Measurements from ENCODE around the gene CTDSPL.

Gene CTDSPL

GRCh38 chr3:37916685-37917084 is 55.0 kb downstream of the CTDSPL start:
- no peak for DNase-seq (ENCODE audit: low read depth in 2 of 2)

DNA sequence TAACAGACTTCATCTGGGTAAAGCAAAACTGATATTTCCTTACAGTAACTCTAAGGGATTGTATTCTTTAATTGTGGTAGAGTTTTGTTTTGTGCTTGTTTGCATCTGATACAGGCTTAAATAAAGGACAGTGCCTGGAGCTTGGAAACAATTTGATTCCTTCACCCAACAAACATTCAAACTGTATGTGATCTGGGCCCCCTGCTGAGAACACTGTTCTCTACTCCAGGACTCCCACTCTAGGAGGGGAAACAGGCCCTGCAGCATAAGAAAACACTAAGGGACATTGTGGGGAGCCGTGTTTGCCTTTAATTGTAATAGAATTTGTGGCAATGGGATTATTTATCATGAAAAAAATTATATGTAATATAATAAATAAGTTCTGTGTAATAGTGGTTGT is 56.9 kb downstream of the CTDSPL start:
- DNase-seq (ENCODE audit: low read depth in 2 of 2): no peak

DNA sequence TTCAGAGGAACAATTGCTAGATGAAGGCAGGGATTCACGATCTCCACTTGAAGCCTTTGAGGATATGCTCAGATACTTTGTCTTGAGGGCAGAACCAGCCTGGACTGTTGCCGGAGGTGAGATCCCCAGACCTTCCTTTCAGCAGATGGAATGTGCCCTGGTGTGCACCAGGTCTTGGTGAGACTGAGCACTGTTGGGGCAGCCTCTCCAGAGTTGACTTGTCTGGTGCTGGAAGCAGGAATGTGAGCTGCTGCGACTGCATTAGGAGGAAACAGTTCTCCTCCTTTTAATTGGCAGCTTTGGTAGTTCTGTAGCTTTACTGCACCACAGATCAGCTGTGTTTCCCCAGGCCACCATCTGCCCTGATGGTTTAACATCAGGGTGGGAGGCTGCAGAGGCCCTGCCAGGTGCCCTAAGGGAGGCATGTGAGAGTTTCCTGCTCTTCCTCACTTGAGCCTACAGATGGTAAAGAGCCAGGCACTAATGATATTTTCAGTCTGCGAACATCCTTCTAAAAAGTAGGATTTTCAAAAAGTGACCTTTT is 58.5 kb downstream of the CTDSPL start:
- no peak for DNase-seq (ENCODE audit: low read depth in 2 of 2)

DNA sequence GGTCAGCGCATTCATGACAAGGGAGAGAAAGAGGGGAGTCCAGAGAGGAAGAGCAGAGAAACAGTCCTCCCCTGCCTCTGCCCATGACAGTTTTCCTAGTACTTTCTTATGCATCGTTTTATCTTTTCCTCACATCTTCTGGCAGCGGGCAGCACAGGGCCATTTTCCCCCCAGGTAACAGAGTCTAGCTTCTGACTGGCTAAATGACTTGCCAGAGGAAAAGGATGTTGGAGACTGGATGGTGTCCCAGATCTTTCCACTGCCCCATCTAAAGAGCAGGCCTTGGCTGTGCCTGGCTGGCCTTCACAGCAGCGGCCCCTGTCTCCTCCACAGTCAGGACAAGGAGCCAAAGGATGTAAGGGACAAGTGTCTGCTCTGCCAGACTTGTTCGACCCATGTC is 59.3 kb downstream of the CTDSPL start:
- no peak for DNase-seq (ENCODE audit: low read depth in 2 of 2)

DNA sequence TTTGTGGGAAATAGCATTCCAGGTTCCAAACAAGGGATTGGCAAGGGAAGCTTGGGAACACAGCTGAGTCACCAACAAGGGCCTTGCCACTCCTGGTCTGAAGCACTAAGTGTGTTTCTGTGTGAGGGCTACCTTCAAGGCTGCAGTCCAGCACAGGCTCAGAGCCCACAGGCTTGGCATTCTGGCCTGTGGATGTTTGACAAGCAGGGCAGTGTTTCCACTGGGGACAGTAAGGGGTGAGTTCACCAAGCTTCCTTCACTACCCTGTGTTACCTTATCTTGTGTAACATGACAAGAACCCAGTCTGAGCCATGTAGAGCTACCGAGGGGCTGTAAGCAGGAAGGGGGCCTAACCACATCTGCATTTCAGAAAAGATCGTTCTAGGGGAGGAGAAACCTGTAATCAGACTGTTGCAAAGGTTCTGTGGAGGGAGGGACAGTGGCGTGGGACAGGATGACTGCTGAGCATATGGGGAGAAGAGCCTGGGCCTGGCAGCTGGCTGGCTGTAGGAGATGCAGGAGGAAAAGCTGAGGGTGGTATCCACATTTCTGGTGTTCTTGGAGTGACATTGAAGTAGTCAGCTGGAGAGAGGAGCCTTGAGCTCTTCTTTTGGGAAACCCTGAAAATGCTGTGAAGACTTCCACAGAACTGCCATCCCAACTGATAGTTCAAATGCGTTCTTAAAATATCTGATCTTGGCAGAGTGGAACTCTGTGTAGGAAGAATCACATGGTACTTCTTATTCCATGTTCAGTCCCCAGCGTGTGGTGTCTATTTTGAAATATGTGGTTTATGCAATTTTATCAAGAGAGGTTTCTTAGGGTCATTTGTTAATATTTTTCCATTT is 61.3 kb downstream of the CTDSPL start:
- DNase-seq (ENCODE audit: low read depth in 2 of 2): no peak

GRCh38 chr3:37923569-37924040 is 61.9 kb downstream of the CTDSPL start:
- no peak for DNase-seq (ENCODE audit: low read depth in 2 of 2)

- no peak for DNase-seq (ENCODE audit: low read depth in 2 of 2)
Observed at GRCh38 chr3:37924453-37924852, 62.8 kb downstream of the CTDSPL start.

DNA sequence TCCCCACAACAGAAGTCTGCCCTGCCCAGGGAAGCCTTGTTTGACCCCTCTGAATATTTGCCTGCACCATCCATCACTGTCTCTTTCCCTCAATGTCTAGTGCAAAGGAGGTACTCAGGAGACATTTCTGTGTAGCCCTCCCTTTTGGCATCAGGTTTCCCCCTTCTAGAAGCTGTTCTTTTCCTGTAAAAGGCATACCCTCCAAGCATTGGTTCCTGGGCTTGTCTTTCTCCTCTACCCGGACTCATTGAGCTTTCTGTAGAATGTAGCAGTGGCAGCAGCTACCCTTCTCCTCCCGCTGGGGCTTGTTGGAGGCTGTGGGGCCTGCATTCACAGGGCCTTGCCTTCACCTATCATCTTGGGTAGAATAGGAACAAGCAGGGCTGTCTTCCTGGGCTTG is 63.5 kb downstream of the CTDSPL start:
- no peak for DNase-seq (ENCODE audit: low read depth in 2 of 2)

DNA sequence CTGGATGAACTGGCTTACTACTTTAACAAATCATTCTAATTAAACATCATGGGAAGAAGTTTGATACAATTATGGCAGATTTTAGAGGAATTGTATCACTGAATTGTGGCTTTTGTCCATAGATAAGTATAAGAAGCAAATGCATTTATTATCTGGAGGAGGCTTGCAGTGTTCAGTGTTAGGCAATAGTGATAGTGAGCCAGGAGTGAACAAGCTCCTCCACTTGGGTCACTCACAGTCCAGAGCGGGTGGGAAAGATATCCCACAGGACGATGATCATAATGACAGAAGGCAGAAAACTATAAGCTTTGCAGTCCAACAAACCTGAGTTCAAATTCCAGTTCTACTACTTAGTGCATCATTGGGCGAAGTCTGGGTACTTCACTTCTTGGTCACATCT is 64.9 kb downstream of the CTDSPL start:
- no peak for DNase-seq (ENCODE audit: low read depth in 2 of 2)

DNA sequence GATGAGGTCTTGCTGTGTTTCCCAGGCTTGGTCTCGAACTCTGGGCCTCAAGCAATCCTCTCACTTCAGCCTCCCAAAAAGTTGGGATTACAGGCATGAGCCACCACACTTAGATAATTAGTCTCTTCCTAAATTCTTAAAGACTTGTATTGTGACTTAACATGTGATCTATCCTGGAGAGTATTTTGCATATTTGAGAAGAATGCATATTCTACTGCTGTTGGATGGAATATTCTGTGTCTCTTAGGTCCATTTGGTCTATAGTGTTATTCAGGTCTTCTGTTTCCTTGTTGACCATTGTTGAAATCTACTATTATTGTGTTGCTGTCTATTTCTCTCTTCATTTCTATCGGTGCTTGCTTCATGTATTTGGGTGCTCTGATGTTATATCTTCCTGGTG is 68.8 kb downstream of the CTDSPL start:
- no peak for DNase-seq (ENCODE audit: low read depth in 2 of 2)

DNA sequence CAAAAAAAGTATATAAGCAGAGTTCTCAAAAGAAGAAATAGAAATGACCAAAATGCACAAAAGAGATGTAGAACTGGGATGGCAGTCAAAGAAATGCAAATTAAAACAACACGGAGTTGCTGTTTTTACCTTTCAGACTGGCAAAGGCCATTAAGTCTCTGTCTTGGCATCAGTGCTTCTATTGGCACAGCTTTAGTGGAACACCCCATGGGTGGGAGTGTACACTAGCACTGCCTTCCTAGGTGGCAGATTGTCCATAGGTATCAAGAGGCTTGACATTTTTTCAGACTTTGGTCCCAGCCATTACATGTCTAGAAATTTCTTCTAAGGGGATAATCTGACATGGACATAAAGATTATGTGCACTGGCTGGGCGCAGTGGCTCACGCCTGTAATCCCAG is 70.8 kb downstream of the CTDSPL start:
- no peak for DNase-seq (ENCODE audit: low read depth in 2 of 2)

DNA sequence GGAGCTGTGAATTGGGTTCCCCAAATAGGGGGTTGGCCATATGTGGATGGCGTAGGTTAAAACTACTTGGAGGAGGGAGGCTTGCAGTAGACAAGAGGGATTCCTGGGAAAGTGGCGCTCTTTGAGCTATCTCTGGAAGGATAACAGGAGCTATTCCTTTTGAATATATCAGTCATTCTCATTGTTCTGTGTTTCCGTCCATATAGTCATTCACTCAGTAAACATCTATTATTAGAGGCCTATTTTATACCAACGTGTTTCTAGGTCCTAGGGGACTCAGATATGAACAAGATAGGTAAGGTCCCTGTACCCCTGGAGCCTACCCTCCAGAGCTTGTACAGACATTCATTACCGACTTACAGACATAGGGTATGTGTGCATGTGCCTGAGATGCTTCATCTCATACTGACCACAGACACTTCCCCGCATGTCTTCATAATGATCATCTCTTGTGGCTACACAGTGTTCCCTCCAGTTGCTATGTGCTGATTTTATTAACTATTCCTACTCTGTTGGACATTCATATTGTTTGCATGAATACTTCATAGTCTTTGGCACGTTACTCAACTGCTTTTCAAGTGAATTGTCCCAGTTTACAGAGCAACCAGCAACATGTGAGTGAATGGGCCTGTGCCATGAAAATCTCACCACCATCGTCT is 73.1 kb downstream of the CTDSPL start:
- DNase-seq (ENCODE audit: low read depth in 2 of 2): no peak

GRCh38 chr3:37935290-37935668 is 73.6 kb downstream of the CTDSPL start:
- no peak for DNase-seq (ENCODE audit: low read depth in 2 of 2)

DNA sequence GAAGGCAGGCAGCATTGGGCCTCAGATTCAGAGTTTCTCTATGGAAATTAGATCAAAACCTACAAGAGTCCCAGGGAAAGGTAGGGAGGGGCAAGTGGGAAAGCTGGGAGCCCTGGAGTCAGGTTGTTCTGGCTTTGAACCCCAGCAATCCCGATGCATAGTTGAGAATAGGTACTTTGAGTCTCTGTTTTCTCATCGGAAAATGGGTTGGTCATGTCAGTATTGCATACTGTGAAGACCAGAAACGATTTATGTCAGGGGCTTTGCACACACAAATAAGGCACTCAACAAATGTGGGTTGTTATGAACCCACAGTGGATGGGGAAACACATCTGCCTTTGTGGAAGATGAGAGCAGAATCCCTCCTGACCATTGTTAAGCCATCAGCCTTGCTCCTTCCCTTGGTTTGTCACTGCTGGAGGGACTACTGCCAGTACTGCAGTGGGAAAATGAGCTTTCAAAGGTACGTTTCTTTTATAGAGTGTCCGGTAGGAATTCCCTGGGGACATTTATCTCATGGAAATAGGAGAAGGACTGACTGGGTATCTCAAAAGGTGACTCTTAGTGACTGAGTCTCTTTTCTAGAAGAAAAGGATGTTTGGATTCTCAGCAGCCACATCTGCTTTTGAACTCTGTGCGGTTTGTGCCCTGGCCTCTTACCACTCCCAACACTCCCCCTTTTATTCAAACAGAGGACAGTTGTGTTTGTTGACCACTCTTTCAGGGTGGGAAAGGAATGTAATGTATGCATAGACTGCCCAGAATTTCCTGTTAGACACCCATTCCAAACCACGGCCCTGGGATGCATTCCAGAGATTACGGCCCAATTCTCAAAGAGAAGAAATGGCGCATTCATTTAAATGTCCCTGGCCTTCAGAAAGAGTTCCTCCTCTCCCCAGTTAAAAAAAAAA is 74.3 kb downstream of the CTDSPL start:
- no peak for DNase-seq (ENCODE audit: low read depth in 2 of 2)

DNA sequence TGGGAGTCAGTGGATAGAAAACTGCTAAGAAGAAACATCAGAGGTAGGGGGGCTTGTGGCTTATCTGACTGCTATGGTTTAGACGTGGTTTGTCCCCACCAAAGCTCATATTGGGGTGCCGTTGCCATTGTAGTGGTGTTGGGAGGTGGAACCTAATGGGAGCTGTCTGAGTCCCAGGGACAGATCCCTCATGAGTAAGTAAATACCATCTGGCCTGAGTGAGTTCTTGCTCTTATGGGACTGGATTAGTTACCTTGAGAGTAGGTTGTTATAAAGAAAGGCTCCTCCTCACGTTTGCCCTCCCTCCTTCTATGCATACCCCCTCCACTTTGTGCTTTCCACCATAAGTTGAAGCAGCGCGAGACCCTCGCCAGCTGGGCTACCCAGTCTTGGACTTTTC is 75.5 kb downstream of the CTDSPL start:
- no peak for DNase-seq (ENCODE audit: low read depth in 2 of 2)

- no peak for DNase-seq (ENCODE audit: low read depth in 2 of 2)
Observed at GRCh38 chr3:37938011-37938410, 76.3 kb downstream of the CTDSPL start.

- DNase-seq (ENCODE audit: low read depth in 2 of 2): no peak
Observed at GRCh38 chr3:37940242-37940908, 78.7 kb downstream of the CTDSPL start.

- DNase-seq (ENCODE audit: low read depth in 2 of 2): no peak
Observed at GRCh38 chr3:37941608-37942508, 80.2 kb downstream of the CTDSPL start.

GRCh38 chr3:37942646-37943045 is 81.0 kb downstream of the CTDSPL start:
- no peak for DNase-seq (ENCODE audit: low read depth in 2 of 2)

- DNase-seq (ENCODE audit: low read depth in 2 of 2): no peak
Observed at GRCh38 chr3:37943126-37943525, 81.4 kb downstream of the CTDSPL start.

Measured in stimulated activated CD8-positive, alpha-beta memory T cell treated with anti-CD3 and anti-CD28 coated beads, Interleukin-7, amount 100 ng/mL, for 1 hour (primary cell).